Measurements from ENCODE around the gene SYPL2.

GRCh38 chr1:109498161-109498801, 31.9 kb downstream of the SYPL2 start:
- no peak for TF ChIP-seq CTCF (IDR thresholded peaks at IDR 0.05)
- no peak for TF ChIP-seq EZH2 (IDR thresholded peaks at IDR 0.05; ENCODE audit: borderline replicate concordance, insufficient read depth, low read depth, low read length, poor library complexity, severe bottlenecking)

All from B cell (primary cell).